Amniotic stem cell (primary cell): ENCODE measurements around the gene TUBA4B.
A peak's percentile ranks its signal among the peaks of the same experiment; 100 is the strongest.

ENCODE experiments used
- DNase-seq: peaks from one replicate; lab custom pipeline; 2025; lab: John Stamatoyannopoulos, UW

The TUBA4B gene

GRCh38 chr2:219218732-219219701 is 34.0 kb upstream of the TUBA4B start, which contains the start of gene ABCB6:
Gene ABCB6, minus strand, starts transcription at chr2:219218958. Its CDS starts 285 bp downstream, at chr2:219218673.
- peak; percentile 90 for DNase-seq

GRCh38 chr2:219219784-219220532 is 33.1 kb upstream of the TUBA4B start:
- no peak for DNase-seq

- DNase-seq = no peak
Measured at GRCh38 chr2:219220652-219221402, 32.2 kb upstream of the TUBA4B start.

- DNase-seq = no peak
Measured at GRCh38 chr2:219221957-219222518, 31.0 kb upstream of the TUBA4B start.

GRCh38 chr2:219223831-219224610 is 29.0 kb upstream of the TUBA4B start:
- no peak for DNase-seq

GRCh38 chr2:219225350-219225749 is 27.7 kb upstream of the TUBA4B start:
- DNase-seq = no peak

GRCh38 chr2:219228041-219228910 is 24.8 kb upstream of the TUBA4B start:
- DNase-seq = no peak

GRCh38 chr2:219228911-219229304 is 24.1 kb upstream of the TUBA4B start:
- DNase-seq = no peak

- DNase-seq = peak; percentile 99
Measured at GRCh38 chr2:219229305-219230058, 23.6 kb upstream of the TUBA4B start, which contains the start of the genes ANKZF1 and ATG9A. Gene ANKZF1, plus strand, starts transcription at chr2:219229806. Its CDS starts 452 bp downstream, at chr2:219230258. Gene ATG9A, minus strand, starts transcription at chr2:219229636. Its CDS starts 1,612 bp downstream, at chr2:219228024.

- DNase-seq = no peak
Measured at GRCh38 chr2:219230059-219230540, 22.9 kb upstream of the TUBA4B start.

- no peak for DNase-seq
Measured at GRCh38 chr2:219234331-219234730, 18.7 kb upstream of the TUBA4B start.

- DNase-seq = no peak
Measured at GRCh38 chr2:219243291-219243761, 9.7 kb upstream of the TUBA4B start.

GRCh38 chr2:219244789-219245147 is 8.3 kb upstream of the TUBA4B start:
- DNase-seq = no peak

- peak; percentile 67 for DNase-seq
Measured at GRCh38 chr2:219245148-219245898, 7.7 kb upstream of the TUBA4B start, which contains the start of the genes GLB1L and STK16. Gene GLB1L, minus strand, starts transcription at chr2:219245444. Its CDS starts 1,871 bp downstream, at chr2:219243573. Gene STK16, plus strand, starts transcription at chr2:219245479. Its CDS starts 521 bp downstream, at chr2:219246000.

- DNase-seq = no peak
Measured at GRCh38 chr2:219245899-219246230, 7.2 kb upstream of the TUBA4B start.

GRCh38 chr2:219246559-219246958 is 6.5 kb upstream of the TUBA4B start:
- no peak for DNase-seq

- no peak for DNase-seq
Measured at GRCh38 chr2:219247678-219248642, 5.1 kb upstream of the TUBA4B start.
